Measurements from ENCODE around the gene MRPS5.

Gene MRPS5

DNA sequence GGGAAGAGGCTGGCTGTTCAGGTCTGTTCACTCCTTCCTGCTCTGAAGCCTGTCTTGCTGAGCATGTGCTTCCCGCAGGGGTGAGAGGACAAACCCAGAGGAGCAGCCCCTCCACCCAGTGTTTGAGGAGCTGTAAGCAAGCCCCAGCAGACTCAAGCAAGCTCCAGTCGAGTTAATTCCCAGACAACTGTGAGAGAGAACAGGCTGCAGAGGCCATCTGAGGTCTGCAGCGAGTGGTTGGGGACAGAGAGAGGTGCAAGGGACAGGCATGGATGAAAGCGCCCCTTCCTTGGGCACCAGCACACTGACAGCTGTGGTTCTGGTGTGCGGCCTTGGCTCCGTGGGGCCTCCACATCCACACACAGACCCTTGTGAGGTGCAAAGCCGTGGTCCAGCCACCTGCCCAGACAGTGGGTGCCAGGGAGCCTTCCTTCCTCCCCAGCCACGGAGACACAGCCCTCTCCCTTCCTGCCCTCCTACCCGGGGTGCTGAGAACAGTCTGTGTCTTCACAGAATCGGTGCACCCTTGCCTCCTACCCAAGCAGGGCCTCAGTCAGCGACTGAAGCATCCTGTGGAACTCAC lies 59.9 kb downstream of the MRPS5 start:
- no peak for TF ChIP-seq POLR2AphosphoS5 (IDR thresholded peaks at IDR 0.05; ENCODE audit: low read depth, low read length)
- TF ChIP-seq FOXP2 (optimal IDR thresholded peaks at IDR 0.05; ENCODE audit: borderline replicate concordance, extremely low read depth, extremely low read length, insufficient read depth), result no peak
- TF ChIP-seq SIN3A (IDR thresholded peaks at IDR 0.05; ENCODE audit: borderline replicate concordance, insufficient read depth, low read length), result no peak
- no peak for TF ChIP-seq TAF1 (IDR thresholded peaks at IDR 0.05; ENCODE audit: borderline replicate concordance, insufficient read depth, low read length)
- TF ChIP-seq, protein P1, sequence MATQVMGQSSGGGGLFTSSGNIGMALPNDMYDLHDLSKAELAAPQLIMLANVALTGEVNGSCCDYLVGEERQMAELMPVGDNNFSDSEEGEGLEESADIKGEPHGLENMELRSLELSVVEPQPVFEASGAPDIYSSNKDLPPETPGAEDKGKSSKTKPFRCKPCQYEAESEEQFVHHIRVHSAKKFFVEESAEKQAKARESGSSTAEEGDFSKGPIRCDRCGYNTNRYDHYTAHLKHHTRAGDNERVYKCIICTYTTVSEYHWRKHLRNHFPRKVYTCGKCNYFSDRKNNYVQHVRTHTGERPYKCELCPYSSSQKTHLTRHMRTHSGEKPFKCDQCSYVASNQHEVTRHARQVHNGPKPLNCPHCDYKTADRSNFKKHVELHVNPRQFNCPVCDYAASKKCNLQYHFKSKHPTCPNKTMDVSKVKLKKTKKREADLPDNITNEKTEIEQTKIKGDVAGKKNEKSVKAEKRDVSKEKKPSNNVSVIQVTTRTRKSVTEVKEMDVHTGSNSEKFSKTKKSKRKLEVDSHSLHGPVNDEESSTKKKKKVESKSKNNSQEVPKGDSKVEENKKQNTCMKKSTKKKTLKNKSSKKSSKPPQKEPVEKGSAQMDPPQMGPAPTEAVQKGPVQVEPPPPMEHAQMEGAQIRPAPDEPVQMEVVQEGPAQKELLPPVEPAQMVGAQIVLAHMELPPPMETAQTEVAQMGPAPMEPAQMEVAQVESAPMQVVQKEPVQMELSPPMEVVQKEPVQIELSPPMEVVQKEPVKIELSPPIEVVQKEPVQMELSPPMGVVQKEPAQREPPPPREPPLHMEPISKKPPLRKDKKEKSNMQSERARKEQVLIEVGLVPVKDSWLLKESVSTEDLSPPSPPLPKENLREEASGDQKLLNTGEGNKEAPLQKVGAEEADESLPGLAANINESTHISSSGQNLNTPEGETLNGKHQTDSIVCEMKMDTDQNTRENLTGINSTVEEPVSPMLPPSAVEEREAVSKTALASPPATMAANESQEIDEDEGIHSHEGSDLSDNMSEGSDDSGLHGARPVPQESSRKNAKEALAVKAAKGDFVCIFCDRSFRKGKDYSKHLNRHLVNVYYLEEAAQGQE (IDR thresholded peaks at IDR 0.05; ENCODE audit: insufficient read depth in 1 of 2, low read depth in 2 of 2, low read length in 2 of 2), result no peak

DNA sequence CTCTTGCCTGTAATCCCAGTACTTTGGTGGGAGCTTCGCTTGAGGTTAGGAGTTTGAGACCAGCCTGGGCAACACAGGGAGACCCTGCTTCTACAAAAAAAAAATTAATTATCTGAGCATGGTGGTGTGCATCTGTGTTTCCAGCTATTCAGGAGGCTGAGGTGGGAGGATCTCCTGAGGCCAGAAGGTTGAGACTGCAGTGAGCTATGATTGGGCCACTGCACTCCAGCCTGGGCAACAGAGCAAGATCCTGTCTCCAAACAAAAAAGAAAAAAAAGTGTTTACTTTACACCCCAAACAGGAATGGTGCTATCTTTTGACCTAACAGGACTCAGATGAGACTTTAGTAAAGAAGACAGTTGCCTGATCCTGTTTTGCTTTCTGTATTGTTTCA lies 60.5 kb downstream of the MRPS5 start:
- TF ChIP-seq FOXP2 (optimal IDR thresholded peaks at IDR 0.05; ENCODE audit: borderline replicate concordance, extremely low read depth, extremely low read length, insufficient read depth) (no peak), POLR2AphosphoS5 (IDR thresholded peaks at IDR 0.05; ENCODE audit: low read depth, low read length) (no peak), TAF1 (IDR thresholded peaks at IDR 0.05; ENCODE audit: borderline replicate concordance, insufficient read depth, low read length) (no peak), SIN3A (IDR thresholded peaks at IDR 0.05; ENCODE audit: borderline replicate concordance, insufficient read depth, low read length) (no peak)
- TF ChIP-seq, protein P1 (IDR thresholded peaks at IDR 0.05; ENCODE audit: insufficient read depth in 1 of 2, low read depth in 2 of 2, low read length in 2 of 2), result no peak

DNA sequence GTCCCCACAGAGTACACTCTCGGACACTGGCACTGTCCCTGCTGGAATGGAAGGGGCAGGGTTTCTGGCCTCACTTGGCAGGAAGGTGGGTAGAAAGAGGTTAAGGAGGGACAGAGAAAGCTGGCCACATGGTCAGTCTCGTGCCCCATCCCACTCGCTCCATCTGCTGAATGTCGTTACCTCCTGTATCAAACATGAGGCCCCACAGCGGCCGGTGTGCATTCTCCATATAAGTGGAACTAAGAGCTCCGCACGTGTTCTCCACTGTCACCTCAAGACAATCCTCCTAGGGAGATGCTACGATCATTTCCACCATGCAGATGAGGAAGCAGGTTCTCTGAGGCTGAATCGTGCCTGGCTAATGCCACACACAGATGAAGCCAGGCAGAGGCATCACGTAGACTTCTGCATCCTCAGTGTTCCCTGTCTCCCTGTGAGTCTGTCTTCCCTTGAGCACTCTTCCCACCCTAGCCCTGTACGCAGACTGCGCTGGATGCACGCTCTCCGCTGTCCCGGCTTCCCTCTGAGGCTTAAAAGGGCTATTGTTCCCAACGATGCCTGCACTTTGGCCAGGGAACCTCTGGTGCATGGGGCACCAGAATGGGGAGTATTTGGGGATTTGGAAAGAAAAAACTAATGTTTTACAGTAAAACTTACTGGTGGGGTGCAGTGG lies 61.0 kb downstream of the MRPS5 start:
- no peak for TF ChIP-seq POLR2AphosphoS5 (IDR thresholded peaks at IDR 0.05; ENCODE audit: low read depth, low read length)
- TF ChIP-seq TAF1 (IDR thresholded peaks at IDR 0.05; ENCODE audit: borderline replicate concordance, insufficient read depth, low read length), result no peak
- TF ChIP-seq, protein P1 (IDR thresholded peaks at IDR 0.05; ENCODE audit: insufficient read depth in 1 of 2, low read depth in 2 of 2, low read length in 2 of 2), result no peak
- no peak for TF ChIP-seq SIN3A (IDR thresholded peaks at IDR 0.05; ENCODE audit: borderline replicate concordance, insufficient read depth, low read length)
- TF ChIP-seq FOXP2 (optimal IDR thresholded peaks at IDR 0.05; ENCODE audit: borderline replicate concordance, extremely low read depth, extremely low read length, insufficient read depth), result no peak

DNA sequence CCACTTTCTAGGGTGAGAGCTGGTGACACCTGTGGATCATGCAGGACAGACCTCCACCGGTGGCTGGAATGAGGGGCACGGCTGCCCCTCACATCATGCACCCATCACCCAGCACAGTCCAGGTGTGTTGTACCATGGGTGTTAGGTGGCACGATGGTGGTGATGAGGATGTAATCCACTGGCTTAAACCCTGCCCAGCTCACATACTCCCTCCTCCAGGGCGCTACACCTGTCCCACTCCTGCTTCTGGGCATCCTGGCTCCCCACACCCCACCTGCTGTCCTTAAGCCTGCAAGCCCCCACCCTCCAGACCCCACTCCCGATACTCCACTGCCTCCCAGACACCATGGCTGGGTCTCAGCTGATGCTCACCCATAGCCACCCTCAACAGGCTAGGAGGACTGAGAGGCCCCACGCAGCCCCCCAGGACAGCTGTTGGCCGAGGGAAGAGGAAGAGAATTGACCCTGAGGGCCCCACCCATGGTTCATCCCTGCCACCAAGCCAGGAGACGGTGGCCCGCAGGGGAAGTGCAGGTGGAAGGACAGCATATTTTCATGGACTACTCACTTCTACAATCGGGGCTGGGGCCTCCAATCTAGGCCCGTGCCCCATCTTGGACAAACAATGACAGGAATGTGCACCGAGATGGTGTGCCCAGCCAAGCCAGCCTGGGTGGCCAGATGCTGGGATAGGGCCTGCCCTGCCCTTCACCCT lies 61.8 kb downstream of the MRPS5 start:
- TF ChIP-seq TAF1 (IDR thresholded peaks at IDR 0.05; ENCODE audit: borderline replicate concordance, insufficient read depth, low read length) (no peak), SIN3A (IDR thresholded peaks at IDR 0.05; ENCODE audit: borderline replicate concordance, insufficient read depth, low read length) (no peak), FOXP2 (optimal IDR thresholded peaks at IDR 0.05; ENCODE audit: borderline replicate concordance, extremely low read depth, extremely low read length, insufficient read depth) (no peak), POLR2AphosphoS5 (IDR thresholded peaks at IDR 0.05; ENCODE audit: low read depth, low read length) (no peak)
- TF ChIP-seq, protein P1 (IDR thresholded peaks at IDR 0.05; ENCODE audit: insufficient read depth in 1 of 2, low read depth in 2 of 2, low read length in 2 of 2), result no peak
